H1 (cell line): ENCODE data around the gene RHOBTB3. TPM values are rescaled to one million over a fixed set of nuclear protein-coding genes. Genes with fewer than 3 reads are reported as not detected.

ENCODE experiments used
- CTCF ChIA-PET: fragments of 300-600 bp; sonication (Branson Sonifier 250); formaldehyde crosslinking; loops from one replicate; lab custom pipeline; 2021; ENCODE audit not compliant: partially characterized antibody; lab: Charles Lee
- POLR2A ChIA-PET: fragments of 300-600 bp; sonication (Branson Sonifier 250); formaldehyde crosslinking; loops from one replicate; lab custom pipeline; 2021; ENCODE audit warnings: inconsistent platforms; ENCODE audit not compliant: partially characterized antibody; lab: Charles Lee
- DNase-seq, 2 experiments: peaks; one replicate each; pipeline versions ENCODE4 v3.0.0 to v3.0.0-alpha.2; 2010 to 2022; ENCODE audit warnings: low spot score in 2 of 2, low read depth in 1 of 2, mixed read lengths in 1 of 2
- FAIRE-seq: peaks from 2 replicates; lab custom pipeline; 2011; peaks lifted over from hg19 to GRCh38; lab: Jason Lieb, UNC
- H2AFZ ChIP-seq: 2 replicates; pipeline ENCODE4 v1.8.1; 2012; ENCODE audit warnings: low read length, inconsistent platforms
- H2AK5ac ChIP-seq: 2 replicates; pipeline ENCODE4 v1.6.1; 2013; ENCODE audit warnings: low read depth, low read length
- H2BK120ac ChIP-seq: replicated peaks from 2 replicates; pipeline ENCODE3; 2013; ENCODE audit warnings: low read depth, low read length, inconsistent platforms
- H2BK12ac ChIP-seq: 2 replicates; pipeline ENCODE4 v1.6.1; 2013; ENCODE audit warnings: low read depth, low read length
- H2BK15ac ChIP-seq: 2 replicates; pipeline ENCODE4 v1.6.1; 2013; ENCODE audit warnings: low read length
- H2BK20ac ChIP-seq: 2 replicates; pipeline ENCODE4 v1.6.1; 2013; ENCODE audit warnings: low read length
- H2BK5ac ChIP-seq: 2 replicates; pipeline ENCODE4 v1.6.1; 2013; ENCODE audit warnings: low read depth, low read length
- H3K14ac ChIP-seq: 2 replicates; pipeline ENCODE4 v1.6.1; 2013; ENCODE audit warnings: inconsistent platforms; ENCODE audit not compliant: insufficient read length
- H3K18ac ChIP-seq: 2 replicates; pipeline ENCODE4 v1.6.1; 2013; ENCODE audit warnings: low read length; ENCODE audit errors: extremely low read depth
- H3K23ac ChIP-seq: 2 replicates; pipeline ENCODE4 v1.6.1; 2013; ENCODE audit warnings: inconsistent platforms; ENCODE audit not compliant: insufficient read length
- H3K23me2 ChIP-seq: 2 replicates; pipeline ENCODE4 v1.6.1; 2013; ENCODE audit warnings: low read depth, low read length
- H3K27ac ChIP-seq: 2 replicates; pipeline ENCODE4 v1.6.1; 2011; ENCODE audit warnings: low read depth, low read length, inconsistent platforms
- H3K27me3 ChIP-seq, 4 experiments: replicated peaks in 1 of 4; 1 replicate in 1 of 4; 2 replicates in 3 of 4; pipeline versions ENCODE4 v1.6.1 to v1.8.1; 2011 to 2013; ENCODE audit warnings: low read length in 3 of 4, mild to moderate bottlenecking in 3 of 4, inconsistent platforms in 2 of 4, mixed read lengths in 2 of 4, moderate library complexity in 1 of 4; ENCODE audit not compliant: control insufficient read depth in 3 of 4, insufficient read depth in 3 of 4; ENCODE audit errors: extremely low read depth in 1 of 4
- H3K36me3 ChIP-seq, 4 experiments: 2 replicates each; pipeline versions ENCODE4 v1.6.1 to v1.8.1; 2011 to 2013; ENCODE audit warnings: mild to moderate bottlenecking in 4 of 4, low read length in 3 of 4, moderate library complexity in 2 of 4, control low read depth in 1 of 4, inconsistent platforms in 1 of 4; ENCODE audit not compliant: insufficient read depth in 4 of 4, control insufficient read depth in 2 of 4
- H3K4ac ChIP-seq: replicated peaks from 2 replicates; pipeline ENCODE3; 2013; ENCODE audit warnings: low read length, low read depth, mixed read lengths, inconsistent platforms; ENCODE audit not compliant: insufficient read length
- H3K4me1 ChIP-seq, 4 experiments: replicated peaks in 1 of 4; 1 replicate in 1 of 4; 2 replicates in 3 of 4; pipeline versions ENCODE4 v1.6.1 to v1.8.1; 2011 to 2013; ENCODE audit warnings: low read length in 3 of 4, inconsistent platforms in 2 of 4, mixed read lengths in 1 of 4; ENCODE audit not compliant: insufficient read depth in 4 of 4, control insufficient read depth in 3 of 4
- H3K4me2 ChIP-seq, 2 experiments: 2 replicates each; pipeline versions ENCODE4 v1.6.1 to v1.8.1; 2011 to 2013; ENCODE audit warnings: low read depth in 2 of 2, low read length in 2 of 2, control low read depth in 1 of 2, inconsistent platforms in 1 of 2, mild to moderate bottlenecking in 1 of 2; ENCODE audit not compliant: insufficient read depth in 1 of 2
- H3K4me3 ChIP-seq, 4 experiments: fragments of 200-600, 300-600 bp in 1 of 4; sonication (generic), shearing (Covaris generic), sonication (Bioruptor Twin) in 1 of 4; 2 replicates each; pipeline versions ENCODE4 v1.5.1 to v1.8.1; 2011 to 2016; ENCODE audit warnings: low read length in 4 of 4, low read depth in 3 of 4, control low read depth in 2 of 4, inconsistent platforms in 2 of 4, mild to moderate bottlenecking in 2 of 4, mixed read lengths in 1 of 4, moderate library complexity in 1 of 4; ENCODE audit not compliant: insufficient read depth in 2 of 4; ENCODE audit errors: extremely low read depth in 1 of 4
- H3K56ac ChIP-seq: replicated peaks from 2 replicates; pipeline ENCODE3; 2013; ENCODE audit warnings: low read depth, mild to moderate bottlenecking, mixed read lengths, low read length, inconsistent platforms; ENCODE audit not compliant: insufficient read length
- H3K79me1 ChIP-seq: 2 replicates; pipeline ENCODE4 v1.6.1; 2013; ENCODE audit warnings: low read depth, low read length, control low read depth
- H3K79me2 ChIP-seq, 2 experiments: 2 replicates each; pipeline versions ENCODE4 v1.6.1 to v1.8.1; 2012 to 2013; ENCODE audit warnings: low read length in 2 of 2, mild to moderate bottlenecking in 2 of 2, inconsistent platforms in 1 of 2; ENCODE audit not compliant: insufficient read depth in 2 of 2, control insufficient read depth in 1 of 2
- H3K9ac ChIP-seq, 4 experiments: replicated peaks in 1 of 4; 1 replicate in 1 of 4; 2 replicates in 3 of 4; pipeline versions ENCODE4 v1.6.1 to v1.8.1; 2011 to 2013; ENCODE audit warnings: low read depth in 3 of 4, low read length in 3 of 4, control low read depth in 2 of 4, mild to moderate bottlenecking in 2 of 4, moderate library complexity in 2 of 4, inconsistent platforms in 1 of 4; ENCODE audit errors: extremely low read depth in 1 of 4
- H3K9me3 ChIP-seq, 2 experiments: 2 replicates each; pipeline versions ENCODE4 v1.6.1 to v1.8.1; 2012 to 2013; ENCODE audit warnings: mild to moderate bottlenecking in 2 of 2, moderate library complexity in 2 of 2, control low read depth in 1 of 2, inconsistent platforms in 1 of 2, low read depth in 1 of 2, low read length in 1 of 2, mixed read lengths in 1 of 2; ENCODE audit not compliant: insufficient read depth in 2 of 2
- H4K20me1 ChIP-seq, 2 experiments: replicated peaks in 1 of 2; 2 replicates each; pipeline versions ENCODE3 to v1.8.1; 2011 to 2013; ENCODE audit warnings: inconsistent platforms in 2 of 2, low read length in 2 of 2, mild to moderate bottlenecking in 1 of 2; ENCODE audit not compliant: insufficient read depth in 2 of 2, control insufficient read depth in 1 of 2
- H4K5ac ChIP-seq: 2 replicates; pipeline ENCODE4 v1.6.1; 2013; ENCODE audit warnings: low read length, low read depth, mixed read lengths, inconsistent platforms; ENCODE audit not compliant: insufficient read length
- H4K8ac ChIP-seq: 2 replicates; pipeline ENCODE4 v1.8.0; 2013; ENCODE audit warnings: mild to moderate bottlenecking, moderate library complexity, low read length, inconsistent platforms; ENCODE audit not compliant: insufficient read depth; ENCODE audit errors: extremely low read depth
- H4K91ac ChIP-seq: replicated peaks from 2 replicates; pipeline ENCODE3; 2013; ENCODE audit warnings: low read length, mixed read lengths, inconsistent platforms; ENCODE audit not compliant: insufficient read length
- CTBP2 ChIP-seq: IDR thresholded peaks from 2 replicates; pipeline ENCODE4 v1.7.0; 2011; ENCODE audit warnings: borderline replicate concordance, mild to moderate bottlenecking, moderate library complexity, mixed read lengths, low read length; ENCODE audit not compliant: insufficient read depth, insufficient read length
- EP300 ChIP-seq, 2 experiments: IDR thresholded peaks; 1 replicate in 1 of 2; 2 replicates in 1 of 2; pipeline ENCODE4 v1.6.1; 2011 to 2012; ENCODE audit warnings: low read depth in 2 of 2, low read length in 2 of 2, mild to moderate bottlenecking in 2 of 2, borderline replicate concordance in 1 of 2, inconsistent platforms in 1 of 2, moderate library complexity in 1 of 2
- EZH2 ChIP-seq: fragments of 200-600 bp; sonication (generic); IDR thresholded peaks from 2 replicates; pipeline ENCODE4 v1.7.1; 2012; ENCODE audit warnings: low read depth, mild to moderate bottlenecking, moderate library complexity, low read length, inconsistent platforms; ENCODE audit not compliant: severe bottlenecking
- RNF2 ChIP-seq: fragments of 200-900, 300-1000 bp; sonication (generic); IDR thresholded peaks from 2 replicates; pipeline ENCODE4 v1.7.1; 2016; ENCODE audit warnings: borderline replicate concordance, low read depth, mild to moderate bottlenecking, antibody characterized with exemption, low read length; ENCODE audit not compliant: poor library complexity, severe bottlenecking; ENCODE audit errors: missing control alignments
- SIRT6 ChIP-seq: IDR thresholded peaks from one replicate; pipeline ENCODE4 v1.7.1; 2012; ENCODE audit warnings: low read length, inconsistent platforms
- SP1 ChIP-seq: IDR thresholded peaks from 2 replicates; pipeline ENCODE4 v1.6.1; 2011; ENCODE audit warnings: low read depth, low read length
- TCF12 ChIP-seq: IDR thresholded peaks from 2 replicates; pipeline ENCODE4 v1.6.1; 2011; ENCODE audit warnings: low read depth, mild to moderate bottlenecking, low read length
- TEAD4 ChIP-seq: IDR thresholded peaks from 2 replicates; pipeline ENCODE4 v1.6.1; 2012; ENCODE audit warnings: low read depth, low read length, inconsistent platforms, mixed read lengths
- WGBS, 2 experiments: shearing (Covaris generic) in 1 of 2; methylation state at CpG; one replicate each; pipeline versions ENCODE4 v1.1.6 to v1.1.7; 2013 to 2015; ENCODE audit warnings: low lambda C conversion rate in 2 of 2, mixed read lengths in 2 of 2, inconsistent platforms in 1 of 2, low coverage in 1 of 2, missing lambda C conversion rate in 1 of 2; ENCODE audit not compliant: insufficient replicate concordance in 2 of 2, insufficient coverage in 1 of 2, insufficient read length in 1 of 2; ENCODE audit errors: extremely low coverage in 1 of 2, missing lambda C conversion rate in 1 of 2; 5-methylcytosine and 5-hydroxymethylcytosine counted together
- polyA plus RNA-seq, 7 experiments: library from polyadenylated mRNA; depleted of rRNA in 3 of 7; stranded (reverse) in 5 of 7; unstranded in 2 of 7; fragments of >200 nt in 5 of 7; fragments of 200-250 nt in 2 of 7; gene quantifications; 1 replicate in 5 of 7; 2 replicates in 1 of 7; 4 replicates in 1 of 7; pipeline versions ENCODE4 v1.2.1 to v1.2.3, GENCODE V29; 2011 to 2013; ENCODE audit warnings: missing spikeins in 2 of 7, mixed read lengths in 2 of 7
- total RNA-seq: library from RNA; stranded (reverse); fragmentation: NEBNext Ultra II Directional; extraction: Animal tissue kit (Norgen Biotek cat#: 25700); gene quantifications from 2 replicates; pipeline ENCODE4 v1.2.1, GENCODE V29; 2021

Gene RHOBTB3
- total and polyA plus RNA-seq, 2 of the 8 experiments (the other 6 are each of a cell fraction or from before 2014, with no cell fraction given): 8.2 to 17.5 TPM

DNA sequence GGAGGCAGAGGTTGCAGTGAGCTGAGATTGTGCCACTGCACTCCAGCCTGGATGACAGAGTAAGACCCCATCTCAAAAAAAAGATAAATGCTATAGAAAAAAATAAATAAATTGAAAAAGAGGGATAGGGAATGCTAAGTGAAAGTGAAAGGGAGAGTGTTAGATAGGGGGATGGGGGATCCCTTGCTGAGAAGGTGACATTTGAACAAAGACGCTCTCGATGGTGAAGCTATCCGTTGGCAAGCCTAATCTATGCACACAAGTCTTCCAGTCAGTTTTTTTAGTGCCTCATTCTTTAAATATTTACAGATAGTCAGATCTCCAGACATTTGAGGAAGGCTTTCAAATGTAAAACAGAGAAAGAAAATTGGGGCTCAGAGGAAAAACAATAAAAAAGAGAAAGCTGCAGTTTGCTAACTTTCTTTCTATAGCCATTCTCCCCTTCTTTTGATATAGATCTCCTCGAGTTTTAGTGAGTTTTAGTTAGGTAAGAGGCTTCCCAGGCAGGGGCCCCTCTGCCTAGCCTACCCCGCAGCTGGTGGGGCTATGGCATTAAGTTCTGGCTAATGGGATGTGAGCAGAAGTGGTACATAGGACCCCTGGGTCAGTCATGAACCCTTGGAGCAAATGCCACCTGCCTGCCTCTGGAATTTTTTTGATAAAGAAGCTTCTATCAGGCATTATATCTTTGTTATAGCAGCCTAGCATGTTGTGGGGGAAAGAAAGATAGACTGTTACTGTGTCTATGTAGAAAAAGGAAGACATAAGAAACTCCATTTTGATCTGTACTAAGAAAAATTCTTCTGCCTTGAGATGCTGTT, 79.4 kb downstream of the RHOBTB3 start:
- Histone ChIP-seq H2BK5ac (no peak overlapping the region), H2AFZ (no peak overlapping the region), H3K79me1 (no peaks in the 10 kb centered on the region), H4K8ac (no peak overlapping the region), H3K4me3 (no peak overlapping the region), H2BK12ac (no peak overlapping the region), H3K4me2 (no peak overlapping the region; a peak in 1 of 4 replicates), H3K9me3 (no peaks in the 10 kb centered on the region), H3K27me3 (peaks cover 0 to 1% (median 0%) of the 10 kb centered on the region in 4 experiments; a peak in 1 of 7 replicates), H3K36me3 (no peaks in the 10 kb centered on the region), H3K23me2 (no peaks in the 10 kb centered on the region), H4K91ac (no peak overlapping the region), H4K20me1 (no peaks in the 10 kb centered on the region), H3K9ac (no peak overlapping the region), H3K56ac (no peak overlapping the region), H3K18ac (no peak overlapping the region), H2BK120ac (no peak overlapping the region), H3K4me1 (peaks cover 0 to 14% (median 7%) of the 10 kb centered on the region in 4 experiments; a peak in 4 of 7 replicates), H3K79me2 (no peaks in the 10 kb centered on the region), H2AK5ac (no peak overlapping the region), H3K4ac (no peak overlapping the region), H4K5ac (no peak overlapping the region), H3K23ac (no peak overlapping the region), H2BK15ac (no peak overlapping the region), H3K14ac (no peak overlapping the region), H2BK20ac (no peak overlapping the region), H3K27ac (no peak overlapping the region)
- POLR2A ChIA-PET: interaction anchor here (1.1 kb wide), 1 partner anchor 13 kb away, joined by 6 read pairs; the partner anchor contains the start of gene GLRX
- 41% methylated on average over 5 of the region's 5 CpGs; no CpG with 5 or more reads in 1 of the 2 experiments for WGBS, 2 experiments
- TF ChIP-seq RNF2 (no peak), EZH2 (no peak), SP1 (no peak), EP300 (IDR thresholded peaks at IDR 0.05; ENCODE audit: borderline replicate concordance in 1 of 2, low read depth in 2 of 2, low read length in 2 of 2) (no peak), TCF12 (no peak), CTBP2 (no peak), TEAD4 (no peak), SIRT6 (no peak)
- FAIRE-seq (no peak), DNase-seq (no peak)
- CTCF ChIA-PET: interaction anchor here (0.9 to 1.7 kb wide), 4 partner anchors 18 to 31 kb away, joined by 3 to 9 read pairs (median 4); no protein-coding TSS in a partner anchor
